GM19467 (cell line): ENCODE measurements around the gene ALKBH5.

Experiments
- ATAC-seq: cut with Tn5 transposase; IDR thresholded peaks from one replicate; pipeline ENCODE4 v1.9.1; 2021; ENCODE audit warnings: mild to moderate bottlenecking, moderate library complexity; ENCODE audit not compliant: unreplicated experiment

ALKBH5 gene

DNA sequence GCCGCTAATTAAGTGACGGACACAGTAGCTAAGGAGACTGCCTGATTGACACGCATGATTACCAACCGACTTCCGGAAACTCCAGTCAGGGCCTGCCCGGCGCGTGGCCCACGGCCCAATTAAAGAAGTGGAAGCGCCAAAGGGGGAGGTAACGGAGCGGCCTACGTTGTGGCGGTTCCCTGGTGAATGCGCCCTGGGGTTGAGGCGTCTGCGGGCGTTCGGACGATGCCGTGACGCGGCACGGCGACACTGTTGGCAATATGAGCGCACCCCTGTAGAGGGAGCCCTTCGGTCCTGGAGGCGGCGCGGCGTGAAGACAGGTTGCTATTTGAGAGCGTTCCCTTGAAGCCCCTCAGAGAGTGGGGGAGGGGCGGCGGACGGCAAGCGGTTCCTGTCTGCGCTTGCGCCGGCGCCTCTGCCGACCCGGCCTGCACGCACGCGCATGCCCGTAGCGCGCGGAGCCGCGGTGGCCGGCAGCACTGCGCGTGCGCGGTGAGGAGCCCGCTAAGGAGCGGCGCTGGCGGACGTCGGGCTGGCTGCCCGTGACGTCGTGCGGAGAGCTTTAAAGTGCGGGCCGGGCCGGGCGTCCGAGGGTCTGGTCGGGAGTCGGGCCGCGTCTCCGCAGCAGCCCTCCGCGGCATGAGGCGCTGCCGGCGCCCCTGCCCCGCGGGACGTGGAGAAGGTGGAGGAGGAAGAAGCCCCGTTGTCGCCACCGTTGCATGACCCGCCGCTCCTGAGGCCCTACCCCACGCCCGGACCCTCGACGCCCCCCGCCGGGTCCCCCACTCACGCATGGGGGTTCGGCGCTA, at the start of gene ALKBH5:
Gene ALKBH5 (plus strand): TSS at position 495 of the 809 bp plus-strand sequence. CDS start 416 bp downstream, outside the sequence.
- peak; percentile 77 for ATAC-seq

DNA sequence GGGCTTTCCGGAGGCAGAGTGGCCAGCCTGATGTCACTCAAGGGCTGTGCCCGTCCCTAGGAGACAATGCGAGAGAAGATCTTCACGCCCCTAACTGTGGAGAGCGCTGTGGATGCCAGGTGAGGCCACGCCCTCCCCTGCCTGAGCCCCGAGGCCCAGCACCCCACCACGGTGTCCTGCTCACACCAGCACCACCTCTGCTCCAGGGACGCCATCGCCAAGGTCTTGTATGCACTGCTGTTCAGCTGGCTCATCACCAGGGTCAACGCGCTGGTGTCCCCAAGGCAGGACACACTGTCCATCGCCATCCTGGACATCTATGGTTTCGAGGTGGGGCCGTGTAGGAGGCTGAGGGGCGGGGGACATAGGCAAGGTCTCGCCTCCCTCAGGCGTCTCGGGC, 47.3 kb upstream of the ALKBH5 start:
- no peak for ATAC-seq

DNA sequence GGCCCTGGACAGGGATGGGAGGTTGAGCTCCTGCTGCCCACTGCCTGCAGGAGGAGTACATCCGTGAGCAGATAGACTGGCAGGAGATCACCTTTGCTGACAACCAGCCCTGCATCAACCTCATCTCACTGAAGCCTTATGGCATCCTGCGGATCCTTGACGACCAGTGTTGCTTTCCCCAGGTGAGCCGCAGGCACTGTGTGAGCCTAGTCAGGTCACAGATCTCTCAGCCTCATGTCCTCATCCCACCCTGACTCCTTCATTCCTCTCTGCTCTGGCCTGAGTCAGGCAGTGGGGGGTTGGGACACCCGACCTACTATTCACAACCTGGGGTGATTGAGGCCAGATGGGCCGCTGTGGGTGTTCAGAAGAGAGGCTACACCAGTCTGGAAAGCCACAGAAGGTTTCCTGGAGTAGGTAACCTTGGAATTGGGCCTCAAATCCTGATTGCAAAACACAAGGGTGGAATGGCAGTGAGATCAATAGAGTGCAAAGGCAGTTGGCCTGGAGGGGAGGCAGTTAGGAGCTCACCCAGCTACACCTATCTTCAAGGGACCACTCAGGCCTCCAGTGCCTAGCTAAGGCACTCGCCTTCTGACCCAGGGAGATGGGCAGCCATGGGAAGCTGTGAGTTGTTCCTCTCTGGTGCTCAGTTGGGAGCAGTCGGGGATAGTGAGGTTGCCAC, 45.4 kb upstream of the ALKBH5 start:
- no peak for ATAC-seq

DNA sequence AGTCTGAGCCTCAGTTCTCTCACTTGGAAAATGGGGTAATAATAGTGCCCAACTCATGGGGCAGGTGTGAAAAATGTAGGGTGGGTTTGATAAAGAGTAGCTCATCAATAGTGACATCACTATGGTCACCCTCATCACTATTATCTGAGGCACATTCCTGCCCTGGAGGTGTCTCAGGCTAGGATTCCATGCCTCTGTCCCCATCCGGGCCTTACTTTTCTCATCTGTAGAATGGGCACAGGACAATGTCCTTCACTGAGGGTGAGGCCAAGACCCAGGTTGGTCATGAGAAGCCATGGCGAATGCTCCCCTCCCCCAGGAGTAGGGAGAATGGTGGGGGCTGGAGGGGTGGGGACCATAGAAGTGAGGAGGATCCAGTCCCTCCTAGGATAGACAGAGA, 44.5 kb upstream of the ALKBH5 start:
- no peak for ATAC-seq

DNA sequence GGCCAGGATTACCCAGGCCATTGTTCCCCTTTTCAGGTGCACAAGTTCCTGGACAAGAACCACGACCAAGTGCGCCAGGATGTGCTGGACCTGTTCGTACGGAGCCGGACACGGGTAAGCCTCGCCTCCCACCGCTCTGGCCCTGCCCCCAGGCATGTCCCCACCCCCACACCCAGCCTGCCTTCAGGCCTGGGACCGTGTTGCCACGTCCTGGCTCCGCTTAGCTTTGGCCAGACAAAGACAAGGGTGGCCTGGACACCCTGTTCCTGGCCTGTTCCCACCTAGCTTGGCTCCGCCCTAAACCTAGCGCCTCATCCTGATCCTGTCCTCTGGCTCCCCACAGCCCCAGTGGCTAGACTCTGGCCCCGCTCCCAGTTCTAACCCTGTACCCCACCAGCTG, 44.1 kb upstream of the ALKBH5 start:
- ATAC-seq = no peak

DNA sequence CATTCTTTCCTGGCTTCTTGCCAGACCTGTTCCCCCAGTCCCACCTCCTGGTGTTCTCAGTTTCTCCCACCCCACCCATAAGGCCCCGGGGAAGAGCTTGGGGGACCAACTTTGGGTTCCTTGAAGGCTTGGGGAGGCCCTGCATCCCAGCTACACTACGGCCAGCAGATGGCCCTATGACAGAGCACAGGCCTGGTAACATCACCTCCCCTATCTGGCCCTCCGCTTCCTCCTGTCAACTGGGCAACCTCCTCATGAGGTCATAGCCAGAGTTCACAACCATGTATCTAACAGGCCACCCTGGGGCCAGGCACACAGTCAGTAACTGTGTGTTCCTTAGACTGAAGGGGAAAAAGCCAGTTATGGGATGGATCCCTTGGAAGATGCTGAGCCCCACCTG, 43.7 kb upstream of the ALKBH5 start:
- ATAC-seq = no peak

DNA sequence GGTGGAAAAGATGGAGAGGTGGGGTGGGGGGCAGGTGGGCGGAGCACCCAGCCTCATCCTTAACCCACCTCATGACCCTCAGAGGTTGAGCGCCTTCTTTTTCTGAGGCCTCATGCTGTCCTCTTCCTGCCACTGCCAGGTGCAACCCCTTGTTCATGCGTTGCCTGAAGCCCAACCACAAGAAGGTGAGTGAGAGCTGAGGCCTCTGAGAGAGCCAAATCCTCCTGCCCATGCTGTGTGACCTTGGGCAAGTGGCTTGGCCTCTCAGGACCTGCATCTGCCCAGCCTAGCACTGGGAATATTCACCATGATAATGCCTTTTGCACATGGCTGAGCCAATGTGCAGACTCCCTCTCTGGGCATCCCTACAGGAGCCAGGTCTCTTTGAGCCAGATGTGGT, 43.0 kb upstream of the ALKBH5 start:
- ATAC-seq = no peak

DNA sequence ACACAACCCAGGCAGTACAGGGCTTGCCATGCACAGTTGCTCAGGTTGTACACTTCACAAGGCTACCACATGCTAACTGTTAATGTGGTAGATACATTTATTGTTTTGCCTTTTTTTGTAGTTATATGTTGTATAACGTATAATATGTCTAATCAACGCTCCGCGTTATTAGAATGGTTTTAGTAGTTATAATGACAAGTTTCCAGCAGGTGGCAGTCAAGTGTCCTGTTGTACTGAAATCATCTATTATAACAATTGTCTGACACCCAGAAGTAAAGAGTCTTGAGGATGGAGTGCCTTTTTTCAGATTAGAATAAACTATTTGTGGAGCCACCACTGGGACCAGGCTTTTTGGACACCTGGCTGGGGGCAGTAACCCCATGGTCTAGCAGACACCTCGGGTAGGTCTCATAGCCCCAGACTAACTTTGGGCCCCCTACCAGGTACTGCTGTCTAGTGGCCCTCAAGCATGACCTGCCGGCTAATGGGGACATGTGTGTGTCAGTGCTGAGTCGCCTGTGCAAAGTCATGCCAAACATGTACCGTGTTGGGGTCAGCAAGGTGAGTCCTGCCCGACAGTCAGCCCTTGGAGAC, 42.3 kb upstream of the ALKBH5 start:
- no peak for ATAC-seq

DNA sequence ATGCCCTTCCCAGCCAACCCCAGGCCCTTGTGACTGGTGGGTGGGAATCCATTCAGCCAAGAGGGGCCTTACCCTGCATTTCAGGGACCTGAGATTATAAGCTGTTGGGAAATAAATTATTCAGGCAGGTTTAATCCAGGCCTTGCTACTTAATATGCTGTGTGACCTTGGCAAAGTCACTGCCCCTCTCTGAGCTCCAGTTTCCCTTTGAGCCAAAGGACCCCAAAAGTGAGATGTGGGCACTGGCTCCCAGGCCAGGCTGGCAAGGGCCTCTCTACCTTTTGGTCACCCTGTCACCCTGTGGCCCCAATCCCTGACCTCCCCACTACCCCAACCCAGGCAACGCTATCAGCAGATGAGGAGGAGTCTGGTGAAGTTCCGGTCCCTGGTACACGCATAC, 41.2 kb upstream of the ALKBH5 start:
- no peak for ATAC-seq

DNA sequence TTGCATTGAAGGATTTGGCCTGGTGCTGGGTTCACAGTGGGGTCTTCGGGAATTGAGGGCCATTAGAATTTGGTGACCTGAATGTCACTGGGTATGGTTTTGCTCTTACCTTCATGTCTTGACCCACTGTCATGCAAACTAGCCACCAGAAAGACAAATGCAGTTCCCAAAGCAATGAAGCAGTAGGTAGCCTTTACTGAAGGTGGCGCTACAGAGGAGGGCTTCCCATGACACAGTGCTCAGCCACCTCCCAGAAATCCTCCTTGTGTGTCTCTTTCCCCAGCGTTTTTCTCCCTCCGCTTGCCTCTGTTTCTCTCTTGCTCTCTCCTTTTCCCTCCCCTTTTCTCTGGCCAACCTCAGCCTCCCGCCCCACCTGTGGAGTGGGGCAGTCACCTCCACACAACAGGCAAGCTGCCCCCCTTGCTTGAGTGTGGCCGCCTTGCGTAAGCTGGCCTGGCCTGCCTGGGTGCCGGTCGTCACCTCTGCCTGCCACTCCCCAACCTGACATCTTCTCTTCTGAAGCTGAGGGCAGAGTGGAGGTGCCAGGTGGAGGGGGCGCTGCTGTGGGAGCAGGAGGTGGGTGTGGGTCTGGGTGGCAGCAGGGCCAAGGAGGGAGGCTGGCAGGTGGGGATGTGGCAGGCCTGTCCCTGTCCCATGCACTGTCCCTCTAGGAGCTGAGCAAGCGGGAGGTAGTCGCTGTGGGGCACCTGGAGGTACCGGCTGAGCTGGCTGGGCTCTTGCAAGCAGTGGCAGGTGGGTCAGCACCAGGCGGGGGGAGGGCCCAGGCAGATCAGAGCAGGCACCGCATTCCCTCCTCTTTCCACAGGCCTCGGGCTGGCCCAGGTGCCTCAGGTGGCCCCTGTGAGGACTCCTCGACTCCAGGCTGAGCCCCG, 40.3 kb upstream of the ALKBH5 start:
- ATAC-seq = no peak

DNA sequence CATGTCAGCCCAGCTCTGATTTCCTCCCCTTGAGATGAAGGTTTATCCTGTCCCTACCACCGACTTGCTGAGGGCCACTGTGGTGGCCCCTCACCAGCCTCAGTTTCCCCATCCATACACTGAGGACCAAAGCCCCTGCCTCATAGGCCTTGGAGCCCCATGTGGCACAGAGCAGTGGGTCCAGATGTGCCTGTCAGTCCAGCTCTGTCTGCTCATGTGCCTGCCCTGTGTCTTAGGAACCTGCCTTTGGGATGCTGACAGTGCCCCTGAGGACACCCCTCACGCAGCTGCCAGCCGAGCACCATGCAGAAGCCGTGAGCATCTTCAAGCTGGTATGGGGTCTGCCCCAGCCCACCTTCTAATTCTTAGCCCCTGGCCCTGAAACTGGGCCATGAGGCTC, 39.4 kb upstream of the ALKBH5 start:
- ATAC-seq = no peak

DNA sequence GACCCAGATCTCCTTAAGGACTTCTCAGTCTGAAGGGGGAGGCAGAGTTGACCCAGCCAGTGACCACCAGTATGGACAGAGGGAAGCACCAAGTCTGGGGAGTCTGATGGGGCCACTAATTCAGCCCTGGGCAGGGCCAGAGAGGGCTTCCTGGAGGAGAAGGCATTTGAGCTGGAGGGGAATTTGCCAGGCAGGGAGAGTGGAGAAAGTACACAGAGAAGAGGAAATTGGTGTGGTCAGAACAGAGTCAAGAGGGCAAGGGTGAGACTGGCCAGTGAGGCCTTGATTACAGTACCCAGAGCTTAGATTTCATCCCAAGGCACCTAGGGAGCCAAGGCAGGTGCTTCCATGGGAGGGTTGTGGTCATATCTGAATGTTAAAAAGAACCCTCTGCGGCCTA, 38.8 kb upstream of the ALKBH5 start:
- no peak for ATAC-seq

DNA sequence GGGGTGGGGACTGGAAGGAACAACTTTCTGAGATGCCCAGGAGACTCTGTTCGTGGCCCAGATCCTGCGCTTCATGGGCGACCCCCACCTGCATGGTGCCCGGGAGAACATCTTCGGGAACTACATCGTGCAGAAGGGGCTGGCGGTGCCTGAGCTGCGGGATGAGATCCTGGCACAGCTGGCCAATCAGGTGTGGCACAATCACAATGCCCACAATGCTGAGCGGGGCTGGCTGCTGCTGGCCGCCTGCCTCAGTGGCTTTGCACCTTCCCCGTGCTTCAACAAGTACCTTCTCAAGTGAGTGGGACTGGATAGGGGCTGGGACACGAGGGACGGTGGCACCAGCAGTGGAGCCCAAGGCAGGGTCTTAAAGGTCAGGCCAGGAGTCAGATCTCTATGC, 37.8 kb upstream of the ALKBH5 start:
- ATAC-seq = no peak

DNA sequence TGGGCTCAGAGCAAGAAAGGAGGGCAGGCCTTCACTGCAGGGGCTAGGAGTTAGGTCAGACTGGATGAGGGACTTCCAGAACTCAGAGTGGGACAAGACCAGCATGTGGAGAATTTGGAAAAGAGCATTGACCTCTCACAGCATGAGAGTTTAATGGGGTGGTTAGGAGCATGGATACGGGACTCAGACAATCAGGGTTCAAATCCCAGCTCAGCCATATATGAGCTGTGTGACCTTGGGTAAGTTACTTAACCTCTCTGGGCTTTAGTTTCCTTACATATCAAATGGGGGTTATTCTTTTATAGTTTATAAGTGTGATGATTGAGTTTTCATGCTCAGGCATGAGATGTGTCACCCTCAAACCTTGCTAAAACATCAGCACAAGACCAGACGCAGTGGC, 37.4 kb upstream of the ALKBH5 start:
- no peak for ATAC-seq

DNA sequence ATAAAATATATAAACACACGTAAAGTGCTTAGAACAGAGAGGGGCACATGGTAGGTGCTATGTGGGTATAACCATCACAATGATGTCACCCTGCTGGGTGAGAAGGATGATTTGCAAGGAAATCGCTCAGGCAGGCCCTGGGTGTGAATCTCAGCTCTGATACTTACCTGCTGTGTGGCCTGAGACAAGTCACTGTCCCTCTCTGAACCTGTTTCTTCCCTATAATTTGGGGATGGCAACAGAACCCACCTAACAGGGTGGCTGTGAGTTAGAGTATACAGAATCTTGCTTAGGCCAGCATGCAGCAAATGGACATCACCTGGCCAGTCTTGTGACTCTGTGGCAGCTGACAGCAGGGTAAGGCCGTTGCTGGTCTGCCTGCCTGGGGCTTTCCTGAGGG, 36.6 kb upstream of the ALKBH5 start:
- no peak for ATAC-seq

DNA sequence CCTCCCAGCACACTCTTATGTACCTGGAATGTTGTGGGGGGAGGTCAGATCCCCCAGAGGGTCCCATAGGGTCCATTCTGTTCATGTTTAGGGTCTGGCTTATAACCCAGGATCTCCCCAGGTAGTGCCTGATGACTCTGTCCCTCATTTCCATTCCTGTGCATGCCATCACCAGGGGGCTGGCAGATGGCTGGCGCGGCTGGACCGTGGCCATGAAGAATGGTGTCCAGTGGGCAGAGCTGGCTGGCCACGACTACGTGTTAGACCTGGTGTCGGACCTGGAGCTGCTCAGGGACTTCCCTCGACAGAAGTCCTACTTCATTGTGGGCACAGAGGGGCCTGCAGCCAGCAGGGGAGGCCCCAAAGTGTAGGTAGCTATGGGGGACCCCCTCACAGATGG, 35.0 kb upstream of the ALKBH5 start:
- no peak for ATAC-seq

DNA sequence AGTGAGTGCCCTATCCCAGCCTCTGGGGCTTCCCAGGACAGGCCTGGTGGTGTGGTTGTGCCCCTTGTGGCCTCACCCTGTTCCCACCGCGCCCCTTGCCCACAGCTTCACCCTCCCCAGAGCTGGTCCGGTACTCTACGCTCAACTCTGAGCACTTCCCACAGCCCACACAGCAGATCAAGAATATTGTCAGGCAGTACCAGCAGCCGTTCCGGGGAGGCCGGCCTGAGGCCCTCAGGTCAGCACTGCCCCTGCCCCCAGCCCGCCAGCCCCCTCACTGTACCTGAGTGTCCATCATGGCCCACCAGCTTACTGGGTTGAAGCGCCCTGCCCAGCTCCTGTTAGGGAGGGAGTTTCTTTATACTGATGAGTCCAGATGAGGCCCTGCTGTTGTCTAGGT, 32.3 kb upstream of the ALKBH5 start:
- no peak for ATAC-seq

DNA sequence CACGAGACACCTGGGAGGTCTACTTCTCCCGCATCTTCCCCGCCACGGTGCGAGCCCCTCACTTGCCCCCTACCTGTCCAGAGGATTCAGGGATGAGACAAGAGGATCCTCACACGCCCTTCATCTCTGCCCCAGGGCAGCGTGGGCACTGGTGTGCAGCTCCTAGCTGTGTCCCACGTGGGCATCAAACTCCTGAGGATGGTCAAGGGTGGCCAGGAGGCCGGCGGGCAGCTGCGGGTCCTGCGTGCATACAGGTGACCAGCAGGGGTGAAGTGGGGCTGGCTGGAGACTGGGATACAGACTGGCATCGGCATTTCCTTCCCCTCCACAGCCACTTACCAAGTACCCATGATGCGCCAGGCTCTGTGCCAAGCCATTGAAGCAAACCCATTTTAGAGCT, 28.4 kb upstream of the ALKBH5 start:
- ATAC-seq = no peak

DNA sequence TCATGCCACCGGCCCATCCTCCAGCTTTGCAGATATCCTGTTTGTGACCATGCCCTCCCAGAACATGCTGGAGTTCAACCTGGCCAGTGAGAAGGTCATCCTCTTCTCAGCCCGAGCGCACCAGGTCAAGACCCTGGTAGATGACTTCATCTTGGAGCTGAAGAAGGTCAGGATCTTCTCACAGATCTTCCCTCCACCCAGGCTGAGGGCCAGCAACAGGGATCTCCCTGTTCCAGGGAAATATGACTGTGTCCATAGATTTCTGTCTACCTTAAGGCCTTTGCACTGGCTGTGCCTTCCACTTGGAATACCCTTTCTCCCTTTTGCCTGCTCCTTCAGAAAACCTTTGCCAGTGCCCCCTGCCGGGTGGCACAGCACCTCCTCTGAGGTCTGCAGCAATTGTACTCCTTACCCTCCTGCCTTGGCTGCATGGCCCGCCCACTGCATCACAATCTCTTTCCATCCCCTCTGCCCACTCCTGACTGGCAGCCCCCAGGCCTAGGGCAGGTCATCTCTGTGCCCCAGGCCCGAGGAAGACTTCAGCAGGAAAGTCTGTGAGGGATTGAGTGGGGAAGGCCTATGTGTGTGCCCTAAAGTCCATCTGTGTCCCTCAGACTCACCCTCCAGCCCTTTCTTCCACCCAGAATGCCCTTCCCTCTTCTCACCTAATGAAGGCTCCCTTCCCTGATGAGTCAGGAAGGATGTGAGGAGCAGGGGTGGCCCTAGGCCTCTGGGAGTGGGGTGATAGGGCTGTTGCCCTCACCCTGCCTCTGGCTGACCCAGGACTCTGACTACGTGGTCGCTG, 27.3 kb upstream of the ALKBH5 start:
- ATAC-seq = no peak

DNA sequence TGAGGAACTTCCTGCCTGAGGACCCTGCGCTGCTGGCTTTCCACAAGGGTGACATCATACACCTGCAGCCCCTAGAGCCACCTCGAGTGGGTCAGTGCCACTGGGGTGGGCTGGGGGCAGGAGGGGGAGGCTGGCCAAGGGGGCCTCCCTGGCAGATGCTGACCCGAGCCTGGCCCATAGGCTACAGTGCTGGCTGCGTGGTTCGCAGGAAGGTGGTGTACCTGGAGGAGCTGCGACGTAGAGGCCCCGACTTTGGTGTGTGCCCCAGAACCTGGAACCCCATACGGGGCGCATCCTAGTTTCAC, 26.7 kb upstream of the ALKBH5 start:
- no peak for ATAC-seq
